Measurements from ENCODE around the gene ALDH1A2.

Gene ALDH1A2

DNA sequence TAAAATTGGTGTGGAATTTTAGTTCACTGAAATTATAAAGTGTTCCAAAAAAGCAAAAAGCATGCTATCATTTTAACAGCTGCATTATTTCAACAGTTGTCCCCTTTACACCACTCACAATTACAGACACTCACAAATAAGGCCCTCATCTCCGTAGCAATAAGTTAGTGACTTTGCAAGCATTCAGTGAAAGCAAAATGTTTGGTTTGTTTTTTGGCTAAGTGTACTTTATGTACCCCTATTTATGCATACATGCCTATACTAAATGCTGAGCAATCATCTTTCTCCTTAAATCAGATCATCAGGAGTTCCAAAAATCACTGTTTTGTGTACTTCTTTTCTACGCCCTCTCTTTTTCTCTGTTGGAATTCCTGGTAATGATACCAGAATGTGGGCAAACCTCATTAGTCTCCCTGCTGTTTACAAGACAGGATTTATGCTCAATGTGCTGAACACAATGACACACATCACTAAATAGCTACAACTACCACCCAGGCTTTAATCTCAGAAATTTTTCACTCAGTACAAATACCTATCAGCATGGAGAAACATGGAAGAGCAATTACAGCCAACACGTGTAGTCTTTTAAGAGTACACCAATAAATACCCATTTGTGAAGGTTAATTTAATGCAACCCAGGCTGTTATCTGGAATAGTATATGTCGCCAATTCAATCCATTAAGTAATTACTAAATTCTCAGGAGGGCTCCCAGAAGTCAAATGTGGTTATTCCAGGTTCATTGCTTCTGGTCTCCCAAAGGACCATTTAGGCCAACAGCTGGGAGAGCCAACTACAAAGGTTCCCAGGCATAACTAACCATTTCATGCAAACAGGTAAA is 12.0 kb downstream of the ALDH1A2 start:
- Histone ChIP-seq H3K9me3 (no peaks in the 10 kb centered on the region), H3K27ac (no peak overlapping the region), H3K4me3 (ENCODE audit: low read depth in 1 of 2, low read length in 1 of 2) (no peak overlapping the region), H3K4me1 (ENCODE audit: control insufficient read depth in 1 of 2, insufficient read depth in 1 of 2, low read depth in 1 of 2, low read length in 1 of 2) (peaks cover 0 to 2% of the 10 kb centered on the region in 2 experiments), H3K36me3 (no peaks in the 10 kb centered on the region), H3K27me3 (peaks cover 51% of the 10 kb centered on the region)
- TF ChIP-seq, protein P1, sequence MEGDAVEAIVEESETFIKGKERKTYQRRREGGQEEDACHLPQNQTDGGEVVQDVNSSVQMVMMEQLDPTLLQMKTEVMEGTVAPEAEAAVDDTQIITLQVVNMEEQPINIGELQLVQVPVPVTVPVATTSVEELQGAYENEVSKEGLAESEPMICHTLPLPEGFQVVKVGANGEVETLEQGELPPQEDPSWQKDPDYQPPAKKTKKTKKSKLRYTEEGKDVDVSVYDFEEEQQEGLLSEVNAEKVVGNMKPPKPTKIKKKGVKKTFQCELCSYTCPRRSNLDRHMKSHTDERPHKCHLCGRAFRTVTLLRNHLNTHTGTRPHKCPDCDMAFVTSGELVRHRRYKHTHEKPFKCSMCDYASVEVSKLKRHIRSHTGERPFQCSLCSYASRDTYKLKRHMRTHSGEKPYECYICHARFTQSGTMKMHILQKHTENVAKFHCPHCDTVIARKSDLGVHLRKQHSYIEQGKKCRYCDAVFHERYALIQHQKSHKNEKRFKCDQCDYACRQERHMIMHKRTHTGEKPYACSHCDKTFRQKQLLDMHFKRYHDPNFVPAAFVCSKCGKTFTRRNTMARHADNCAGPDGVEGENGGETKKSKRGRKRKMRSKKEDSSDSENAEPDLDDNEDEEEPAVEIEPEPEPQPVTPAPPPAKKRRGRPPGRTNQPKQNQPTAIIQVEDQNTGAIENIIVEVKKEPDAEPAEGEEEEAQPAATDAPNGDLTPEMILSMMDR (IDR thresholded peaks at IDR 0.05) = no peak

DNA sequence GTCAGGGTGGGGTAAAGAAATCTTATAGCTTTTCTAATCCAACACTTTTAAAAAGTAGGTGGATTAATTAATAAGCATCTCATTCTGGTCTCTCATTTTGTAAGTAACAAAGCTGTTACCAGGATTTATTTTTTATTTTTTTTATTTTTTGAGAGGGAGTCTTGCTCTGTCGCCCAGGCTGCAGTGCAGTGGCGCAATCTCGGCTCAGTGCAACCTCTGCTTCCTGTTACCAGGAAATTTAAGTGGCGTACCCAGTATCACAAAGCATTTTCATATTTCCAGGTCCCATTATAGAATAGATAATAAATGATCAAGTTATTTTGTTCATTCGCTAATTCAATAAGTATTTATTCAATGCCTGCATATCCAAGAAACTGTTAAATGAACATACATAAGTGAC is 13.2 kb downstream of the ALDH1A2 start:
- Histone ChIP-seq H3K4me3 (ENCODE audit: low read depth in 1 of 2, low read length in 1 of 2) (no peak overlapping the region), H3K27ac (no peak overlapping the region), H3K27me3 (peaks cover 41% of the 10 kb centered on the region), H3K36me3 (no peaks in the 10 kb centered on the region), H3K4me1 (ENCODE audit: control insufficient read depth in 1 of 2, insufficient read depth in 1 of 2, low read depth in 1 of 2, low read length in 1 of 2) (no peaks in the 10 kb centered on the region), H3K9me3 (no peaks in the 10 kb centered on the region)
- TF ChIP-seq, protein P1 (IDR thresholded peaks at IDR 0.05) = no peak

DNA sequence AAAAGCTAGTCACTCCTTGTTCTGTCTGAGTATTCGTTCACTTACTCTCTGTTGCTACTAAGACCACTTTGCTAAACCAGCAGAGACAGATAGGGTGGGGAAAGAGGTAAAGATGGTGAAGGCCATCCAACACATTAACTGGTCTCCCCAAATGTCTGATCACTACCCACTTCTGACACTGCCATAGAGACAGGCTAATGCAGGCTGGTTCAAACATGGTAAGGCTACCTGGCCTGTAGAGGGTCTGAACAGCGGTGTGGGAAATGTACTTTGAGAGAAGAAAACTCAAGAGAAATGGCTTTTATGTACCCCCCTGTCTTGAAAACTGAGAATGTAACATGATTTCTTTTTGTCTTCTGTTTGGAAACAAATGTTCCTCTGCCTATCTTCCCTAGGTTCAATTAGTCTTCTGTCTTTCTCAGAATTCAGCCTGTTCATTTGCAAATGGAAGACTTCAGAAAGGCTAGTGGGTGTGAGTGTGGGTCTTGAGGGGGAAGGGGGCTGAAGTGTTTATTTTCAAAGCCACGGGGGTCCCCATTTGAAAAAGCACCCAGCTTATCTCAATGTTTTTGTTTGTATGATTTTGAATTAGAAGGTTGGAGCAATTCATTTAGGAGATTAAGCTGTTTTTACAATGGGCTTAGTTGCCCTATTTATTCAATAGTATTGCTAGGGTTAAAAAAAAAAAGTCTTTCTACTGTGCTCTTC is 15.8 kb downstream of the ALDH1A2 start:
- Histone ChIP-seq H3K27me3 (peaks cover 20% of the 10 kb centered on the region), H3K27ac (no peak overlapping the region)

DNA sequence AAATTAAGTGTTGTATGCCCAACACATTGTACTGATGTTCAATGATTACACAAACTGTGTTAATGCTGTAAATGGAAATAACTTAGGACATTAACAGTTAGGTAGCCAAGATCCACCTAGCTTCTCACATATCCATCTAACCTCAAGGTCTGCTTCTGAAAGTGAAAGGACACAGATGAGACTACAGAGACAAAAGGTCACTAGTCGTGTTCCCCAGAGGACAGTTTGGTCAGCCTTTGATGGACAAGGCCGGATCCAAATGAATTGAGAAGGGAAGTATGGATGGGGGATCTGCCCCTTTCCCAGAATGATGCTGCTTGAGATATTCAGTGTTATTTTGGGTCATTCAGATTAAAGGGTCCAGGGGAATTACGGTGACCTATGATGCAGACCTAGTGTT is 17.2 kb downstream of the ALDH1A2 start:
- H3K4me3 ChIP-seq (ENCODE audit: low read depth in 1 of 2, low read length in 1 of 2) = no peak overlapping the region
- H3K27ac ChIP-seq = no peak overlapping the region
- H3K36me3 ChIP-seq = no peaks in the 10 kb centered on the region
- peaks cover 14% of the 10 kb centered on the region for H3K27me3 ChIP-seq
- H3K9me3 ChIP-seq = no peaks in the 10 kb centered on the region
- no peaks in the 10 kb centered on the region for H3K4me1 ChIP-seq (ENCODE audit: control insufficient read depth in 1 of 2, insufficient read depth in 1 of 2, low read depth in 1 of 2, low read length in 1 of 2)
- TF ChIP-seq, protein P1 (IDR thresholded peaks at IDR 0.05) = no peak

More for the DNA sequence above, 15.8 kb downstream of the ALDH1A2 start:
- TF ChIP-seq, protein P1 (IDR thresholded peaks at IDR 0.05) = no peak
- Histone ChIP-seq H3K4me1 (ENCODE audit: control insufficient read depth in 1 of 2, insufficient read depth in 1 of 2, low read depth in 1 of 2, low read length in 1 of 2) (no peaks in the 10 kb centered on the region), H3K36me3 (no peaks in the 10 kb centered on the region), H3K9me3 (no peaks in the 10 kb centered on the region), H3K4me3 (ENCODE audit: low read depth in 1 of 2, low read length in 1 of 2) (no peak overlapping the region)

DNA sequence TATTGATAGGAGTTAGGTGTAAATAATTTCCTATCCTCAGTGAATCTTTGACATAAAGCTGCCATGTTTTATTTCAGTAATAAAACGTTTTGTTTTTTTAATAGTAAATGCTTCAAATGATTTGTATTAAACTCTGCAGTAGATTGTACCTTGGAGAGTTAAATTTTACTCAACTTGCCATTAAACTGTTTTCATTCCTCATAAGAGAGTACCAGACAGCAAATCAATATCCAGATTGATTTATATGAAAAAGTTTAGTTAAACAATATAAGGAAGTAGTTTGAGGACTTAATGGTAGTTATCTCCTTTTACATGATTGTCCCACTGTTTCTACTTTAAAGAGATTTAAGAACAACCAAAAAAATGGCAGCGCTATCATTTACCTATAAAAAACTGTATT is 18.4 kb downstream of the ALDH1A2 start:
- TF ChIP-seq, protein P1 (IDR thresholded peaks at IDR 0.05) = no peak
- H3K9me3 ChIP-seq = no peaks in the 10 kb centered on the region
- no peaks in the 10 kb centered on the region for H3K36me3 ChIP-seq
- H3K27ac ChIP-seq = no peak overlapping the region
- peaks cover 14% of the 10 kb centered on the region for H3K27me3 ChIP-seq
- no peak overlapping the region for H3K4me3 ChIP-seq (ENCODE audit: low read depth in 1 of 2, low read length in 1 of 2)
- H3K4me1 ChIP-seq (ENCODE audit: control insufficient read depth in 1 of 2, insufficient read depth in 1 of 2, low read depth in 1 of 2, low read length in 1 of 2) = no peaks in the 10 kb centered on the region

Measured in neutrophil (primary cell).